Stimulated activated CD4-positive, alpha-beta T cell treated with anti-CD3 and anti-CD28 coated beads, Interleukin-1b, Interleukin-23, amount 100 ng/mL, for 24 hours (primary cell): ENCODE data around the gene KPNA3.
"Not testable (repeated sequence)": the region's sequence is repeated elsewhere in the genome, so short reads cannot be mapped to it uniquely, and the experiment has no call there.

Source experiments
- DNase-seq, 4 experiments: peaks; one replicate each; pipeline ENCODE4 v3.0.0-alpha.2; 2020; ENCODE audit warnings: low read depth in 4 of 4, low spot score in 1 of 4

The KPNA3 gene

DNA sequence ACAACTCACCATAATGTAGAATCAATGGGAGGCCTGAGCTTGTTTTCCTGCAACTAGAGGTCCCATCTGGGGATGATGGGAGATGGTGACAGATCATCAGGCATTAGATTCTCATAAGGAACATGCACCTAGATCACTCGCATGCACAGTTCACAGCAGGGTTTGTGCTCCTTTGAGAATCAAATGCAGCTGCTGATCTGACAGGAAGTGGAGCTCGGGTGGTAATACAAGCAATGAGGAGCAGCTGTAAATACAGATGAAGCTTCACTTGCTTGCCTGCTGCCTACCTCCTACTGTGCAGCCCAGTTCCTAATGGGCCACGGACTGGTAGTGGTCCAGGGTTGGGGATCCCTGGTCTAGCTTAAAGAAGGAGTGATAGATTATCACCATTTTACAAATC, 33.0 kb downstream of the KPNA3 start:
- DNase-seq, result no peak

DNA sequence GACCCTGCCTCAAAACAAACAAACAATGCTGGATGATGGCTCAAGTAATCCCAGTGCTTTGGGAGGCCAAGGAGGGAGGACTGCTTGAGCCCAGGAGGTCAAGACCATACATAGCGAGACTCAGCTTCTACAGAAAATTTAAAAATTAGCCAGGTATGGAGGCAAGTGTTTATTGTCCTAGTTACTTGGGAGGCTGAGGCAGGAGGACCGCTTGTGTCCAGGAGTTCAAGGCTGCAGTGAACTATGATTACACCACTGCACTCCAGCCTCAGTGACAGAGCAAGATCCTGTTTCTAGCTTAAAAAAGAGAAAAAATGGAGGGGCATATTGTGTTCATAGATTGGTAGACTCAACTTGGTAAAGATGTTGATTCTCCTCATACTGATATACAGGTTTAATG, 36.2 kb downstream of the KPNA3 start:
- no peak for DNase-seq

DNA sequence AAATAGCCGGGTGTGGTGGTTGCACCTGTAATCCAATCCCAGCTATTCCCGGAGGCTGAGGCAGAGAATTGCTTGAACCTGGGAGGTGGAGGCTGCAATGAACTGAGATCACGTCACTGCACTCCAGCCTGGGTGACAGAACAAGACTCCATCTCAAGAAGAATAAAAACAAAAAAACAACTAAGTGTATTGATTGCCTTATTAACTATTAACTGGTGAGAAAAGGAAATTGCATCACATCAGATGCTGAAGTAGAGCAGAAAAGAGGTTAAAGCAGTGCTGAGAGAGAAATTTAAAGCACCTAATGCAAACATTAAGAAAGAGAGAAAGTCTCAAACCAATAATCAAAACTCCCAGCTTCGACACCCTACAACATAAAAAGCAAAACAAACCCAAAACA, 38.3 kb downstream of the KPNA3 start:
- no peak for DNase-seq

DNA sequence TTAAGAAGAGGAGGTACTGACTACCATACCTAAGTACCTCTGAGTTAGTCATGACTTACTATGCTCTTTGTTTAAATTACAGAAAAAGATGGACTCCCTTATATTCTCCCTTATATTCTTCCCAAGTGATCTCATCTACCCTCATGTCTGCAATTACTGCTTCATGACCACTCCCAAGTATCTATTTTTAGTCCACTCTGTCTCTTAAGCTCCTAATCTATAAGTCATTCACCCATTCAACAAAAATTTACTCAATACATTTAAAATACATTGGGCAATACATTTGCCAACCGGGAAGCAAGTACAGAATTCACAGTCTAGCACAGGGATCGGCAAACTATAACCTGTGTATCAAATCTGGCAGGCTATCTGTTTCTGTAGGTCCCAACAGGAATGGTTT, 42.6 kb downstream of the KPNA3 start:
- DNase-seq, result no peak

DNA sequence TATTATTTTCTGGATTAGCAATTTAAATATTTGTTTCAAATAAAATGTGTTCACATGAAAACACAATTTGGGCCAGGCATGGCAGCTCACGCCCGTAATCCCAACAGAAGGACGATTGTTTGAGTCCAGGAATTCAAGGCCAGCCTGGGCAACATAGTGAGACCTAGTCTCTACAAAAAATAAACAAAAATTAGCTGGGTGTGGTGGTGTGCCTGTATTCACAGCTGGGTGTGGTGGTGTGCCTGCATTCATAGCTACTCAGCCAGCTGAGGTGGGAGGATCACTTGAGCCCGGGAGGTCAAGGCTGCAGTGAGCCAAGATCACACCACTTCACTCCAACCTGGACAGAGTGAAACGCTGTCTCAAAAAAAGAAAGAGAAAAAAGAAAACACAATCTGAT, 46.4 kb downstream of the KPNA3 start:
- no peak for DNase-seq

DNA sequence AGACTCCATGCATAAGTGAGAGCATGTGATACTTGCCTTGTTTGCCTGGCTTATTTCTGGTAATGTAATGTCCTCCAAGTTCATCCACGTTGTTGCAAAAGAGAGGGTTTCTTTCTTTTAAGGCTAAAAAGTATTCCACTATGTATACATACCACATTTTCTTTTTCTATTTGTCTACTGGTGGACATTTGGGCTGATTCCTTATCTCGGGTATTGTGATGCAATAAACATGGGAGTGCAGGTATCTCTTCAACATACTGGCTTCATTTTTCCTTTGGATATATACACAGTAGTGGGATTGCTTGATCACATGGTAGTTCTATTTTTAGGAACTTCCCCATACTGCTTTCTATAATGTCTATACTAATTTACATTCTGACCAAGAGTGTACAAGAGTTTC, 51.6 kb downstream of the KPNA3 start:
- DNase-seq, result no peak

DNA sequence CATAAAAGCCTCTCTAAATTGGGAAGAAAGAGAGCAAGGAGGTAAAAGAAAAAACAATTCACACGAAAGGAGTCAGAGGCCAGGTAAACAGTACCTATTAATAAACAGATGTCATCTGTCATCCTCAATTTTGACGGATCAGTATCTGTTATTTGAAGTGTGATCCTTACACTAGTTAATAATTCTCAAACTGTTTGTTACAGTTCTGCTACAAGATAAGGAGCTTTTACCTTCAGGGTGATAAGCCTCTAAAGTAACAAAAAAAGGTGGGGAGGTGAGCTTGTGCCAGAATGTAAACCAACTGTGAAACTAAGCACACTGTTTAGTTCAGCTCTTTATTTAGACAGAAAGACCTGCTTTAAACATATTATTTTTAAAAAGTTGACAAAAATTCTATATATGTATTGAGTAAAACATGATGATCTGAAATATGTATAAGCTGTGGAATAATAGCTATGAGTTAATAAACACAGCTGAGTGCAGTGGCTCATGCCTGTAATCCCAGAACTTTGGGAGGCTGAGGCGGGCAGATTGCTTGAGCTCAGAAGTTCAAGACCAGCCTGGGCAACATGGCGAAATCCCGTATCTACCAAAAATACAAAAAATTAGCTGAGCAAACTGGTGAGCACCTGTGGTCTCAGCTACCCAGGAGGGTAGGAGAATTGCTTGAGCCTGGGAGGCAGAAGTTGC, 52.8 kb downstream of the KPNA3 start:
- DNase-seq, result no peak

DNA sequence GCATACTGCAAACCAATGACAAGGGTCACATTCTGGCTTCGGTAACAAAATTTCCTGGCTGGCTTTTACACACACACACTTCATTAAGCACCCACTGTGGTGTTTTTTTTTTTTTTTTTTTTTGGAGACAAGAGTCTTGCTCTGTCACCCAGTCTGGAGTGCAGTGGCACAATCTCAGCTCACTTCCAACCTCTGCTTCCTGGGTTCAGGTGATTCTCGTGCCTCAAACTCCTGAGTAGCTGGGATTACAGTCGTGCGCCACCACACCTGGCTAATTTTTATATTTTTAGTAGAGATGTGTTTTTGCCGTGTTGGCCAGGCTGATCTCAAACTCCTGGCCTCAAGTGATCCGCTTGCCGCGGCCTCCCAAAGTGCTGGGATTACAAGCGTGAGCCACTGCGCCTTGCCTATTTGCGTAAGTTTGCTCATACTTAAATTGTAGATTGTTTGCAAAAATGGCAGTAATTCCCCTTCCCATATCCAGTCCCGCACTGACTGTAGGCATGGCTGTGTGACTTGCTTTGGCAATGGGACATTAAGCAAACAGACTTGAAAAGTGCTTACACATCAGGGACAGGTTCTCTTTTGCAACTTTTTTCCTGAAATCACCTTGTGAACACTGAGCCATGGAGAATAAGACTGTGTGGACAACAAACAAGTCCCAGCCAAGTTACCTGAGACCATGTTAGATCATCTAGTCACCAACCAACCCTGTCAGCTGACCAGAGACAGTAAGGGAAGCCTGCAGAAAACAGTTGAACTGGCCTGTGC, 59.1 kb downstream of the KPNA3 start:
- no peak for DNase-seq

DNA sequence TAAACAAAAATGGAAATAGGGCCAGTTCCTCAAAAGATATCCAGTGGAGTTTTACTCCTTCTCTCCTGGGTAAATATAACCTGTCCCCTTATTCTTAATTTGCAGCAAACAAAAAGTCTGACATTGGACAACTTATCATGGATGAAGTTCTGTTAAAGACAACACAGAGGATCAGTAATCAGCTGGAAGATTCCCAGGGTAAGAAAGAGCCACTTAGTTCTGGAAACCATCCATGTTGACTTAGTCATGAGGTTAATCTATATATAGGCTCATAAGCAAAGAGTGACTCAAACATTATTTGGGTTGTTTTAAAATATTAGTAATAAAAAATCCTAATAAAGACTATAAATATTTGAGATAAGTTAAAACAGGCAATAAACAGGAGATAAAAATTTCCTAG, 60.7 kb downstream of the KPNA3 start:
- no peak for DNase-seq

DNA sequence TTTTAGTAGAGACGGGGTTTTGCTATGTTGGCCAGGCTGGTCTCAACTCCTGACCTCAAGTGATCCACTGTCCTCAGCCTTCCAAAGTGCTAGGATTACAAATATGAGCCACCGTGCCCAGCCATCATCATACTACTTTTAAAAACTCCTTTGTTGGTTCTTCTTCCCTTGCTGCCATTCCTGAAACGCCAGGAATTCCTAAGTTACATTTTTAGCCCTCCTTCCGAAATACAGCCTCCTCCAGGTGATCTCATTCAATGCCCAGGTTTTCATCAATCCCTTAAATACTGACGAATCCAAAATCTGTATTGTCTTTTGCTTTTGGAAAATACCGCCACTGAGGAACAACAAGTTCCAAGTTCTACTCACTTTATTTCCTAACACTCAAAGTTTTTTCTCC, 75.9 kb downstream of the KPNA3 start:
- DNase-seq, result no peak

DNA sequence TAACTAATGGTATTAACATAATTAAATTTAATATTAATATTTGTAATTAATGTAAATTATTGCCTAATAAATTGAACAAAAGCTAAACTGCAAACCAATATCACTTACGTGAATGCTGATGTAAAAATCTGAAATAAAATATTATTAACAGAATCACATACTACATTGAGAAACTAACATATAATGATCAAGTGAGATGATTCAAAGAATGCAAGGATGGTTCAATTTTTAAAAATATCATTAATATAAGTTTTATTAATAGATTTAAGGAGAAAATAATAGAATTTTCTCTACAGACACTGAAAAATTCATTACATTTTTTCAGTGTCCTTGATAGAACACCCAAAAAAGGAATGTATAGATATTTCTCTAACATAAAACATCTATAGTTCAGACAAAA, 77.7 kb downstream of the KPNA3 start:
- DNase-seq, result no peak

DNA sequence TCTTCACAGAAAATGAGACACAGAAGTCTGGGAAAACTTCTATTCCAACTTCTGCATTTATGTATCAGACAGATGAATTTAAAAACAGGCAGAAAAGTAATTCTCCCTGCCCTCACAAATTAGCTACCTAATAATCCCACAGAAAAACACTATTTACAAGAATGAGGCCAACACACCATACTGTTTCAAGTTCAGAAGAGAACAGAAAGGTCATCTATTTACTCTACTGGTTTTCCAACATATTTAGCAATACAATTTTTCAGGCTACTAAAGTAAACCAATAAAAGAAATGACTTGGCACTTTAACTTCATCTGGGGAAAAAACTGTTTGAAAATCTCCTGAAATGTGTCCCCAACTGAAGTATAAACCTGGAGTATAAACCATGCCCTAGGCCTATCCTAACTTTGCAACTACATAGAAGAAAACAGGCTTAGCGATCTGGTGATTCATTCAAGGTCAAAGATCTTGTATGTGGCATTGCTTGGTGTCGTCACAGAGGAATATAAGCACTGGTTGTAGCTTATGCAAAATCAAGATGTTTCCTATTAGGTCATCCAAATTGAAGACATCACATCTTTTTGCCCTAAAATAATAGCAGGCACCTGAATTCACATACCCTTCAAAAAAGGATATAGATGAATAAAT, 81.1 kb downstream of the KPNA3 start:
- no peak for DNase-seq

DNA sequence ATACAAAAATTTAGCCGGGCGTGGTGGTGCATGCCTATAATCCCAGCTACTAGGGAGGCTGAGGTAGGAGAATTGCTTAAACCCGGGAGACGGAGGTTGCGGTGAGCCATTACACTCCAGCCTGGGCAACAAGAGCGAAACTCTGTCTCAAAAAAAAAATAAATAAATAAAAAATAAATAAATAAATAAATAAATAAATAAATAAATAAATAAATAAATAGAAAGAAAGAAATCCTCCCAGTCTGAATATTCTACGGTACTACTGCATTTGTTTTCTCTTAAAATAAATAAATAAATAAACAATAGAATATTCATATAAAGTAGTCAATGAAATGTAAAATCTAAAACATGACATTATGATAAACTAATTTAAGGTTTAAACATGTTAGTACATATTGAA, 88.2 kb downstream of the KPNA3 start:
- DNase-seq, result not testable (repeated sequence)

DNA sequence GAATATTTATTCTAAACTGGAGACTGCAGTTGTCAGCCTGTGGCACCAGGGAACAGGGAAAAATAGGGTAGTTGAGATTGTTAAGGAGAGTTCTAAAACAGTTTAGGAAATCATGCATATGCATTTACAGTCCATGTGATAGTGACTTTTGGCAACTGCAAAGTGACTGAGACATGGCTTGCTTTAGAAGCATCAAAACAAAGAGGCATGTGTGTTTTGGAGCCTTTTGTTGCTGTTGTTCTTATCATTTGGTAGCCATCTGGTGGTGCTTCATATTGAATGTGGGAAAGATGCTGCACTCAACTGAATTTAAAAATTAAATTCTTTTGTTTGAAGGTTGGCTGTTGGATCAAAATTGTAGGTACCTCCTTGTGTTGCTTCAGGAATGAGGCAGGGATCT, 91.0 kb downstream of the KPNA3 start:
- DNase-seq, result no peak

DNA sequence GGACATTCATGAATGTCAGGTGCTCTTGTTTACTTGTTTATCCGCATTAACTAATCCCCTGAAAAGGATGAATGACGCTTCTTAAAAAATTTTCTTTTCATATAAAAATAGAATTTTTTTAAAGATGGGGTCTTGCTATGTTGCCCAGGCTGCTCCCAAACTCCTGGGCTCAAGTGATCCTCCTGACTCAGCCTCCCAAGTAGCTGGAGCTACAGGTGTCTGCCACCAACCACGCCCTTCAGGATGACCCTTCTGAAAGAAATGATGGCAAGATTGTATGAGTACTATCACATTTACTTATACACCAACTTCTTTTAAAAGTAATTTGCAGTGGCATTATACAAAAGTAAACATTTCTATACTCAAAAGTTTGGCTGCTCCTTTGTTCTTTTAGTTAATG, 95.0 kb downstream of the KPNA3 start:
- DNase-seq, result no peak

DNA sequence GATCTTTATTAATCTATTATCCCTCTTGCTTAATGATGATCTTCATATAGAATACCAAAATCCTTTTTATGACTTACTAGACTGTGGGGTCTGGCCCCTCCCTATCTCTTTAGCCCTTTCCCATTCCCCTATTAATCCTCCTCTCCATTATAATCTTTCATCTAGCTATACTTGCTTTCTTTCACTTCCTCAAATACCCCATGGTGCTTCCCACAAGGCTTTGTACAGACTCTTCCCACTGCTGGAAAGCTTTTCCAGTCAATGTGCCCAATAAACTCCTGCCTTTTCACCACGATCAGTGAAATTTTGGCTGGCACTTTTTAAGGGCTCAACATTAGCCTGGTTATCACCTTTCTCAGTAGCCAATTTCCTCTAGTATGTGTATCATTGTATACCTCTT, 98.0 kb downstream of the KPNA3 start:
- DNase-seq, result no peak

DNA sequence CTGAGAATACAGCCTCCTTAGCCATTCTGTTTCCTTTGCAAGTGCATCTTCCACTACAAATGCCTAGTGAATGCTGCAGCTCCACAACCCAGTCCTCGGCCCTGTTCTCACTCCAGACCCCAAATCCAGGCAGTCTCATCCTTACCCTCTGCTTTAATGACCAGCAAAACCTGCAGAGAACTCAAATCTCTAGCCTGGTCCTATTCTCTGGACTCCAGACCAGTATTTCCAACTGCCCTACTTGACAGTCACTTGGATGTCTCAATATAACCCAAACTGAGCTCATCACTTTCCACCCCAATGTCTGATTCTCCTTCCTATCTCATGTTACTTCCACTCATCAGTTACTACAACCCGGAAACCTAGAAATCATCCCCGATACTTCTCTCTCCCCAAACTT, 98.6 kb downstream of the KPNA3 start:
- DNase-seq, result no peak

DNA sequence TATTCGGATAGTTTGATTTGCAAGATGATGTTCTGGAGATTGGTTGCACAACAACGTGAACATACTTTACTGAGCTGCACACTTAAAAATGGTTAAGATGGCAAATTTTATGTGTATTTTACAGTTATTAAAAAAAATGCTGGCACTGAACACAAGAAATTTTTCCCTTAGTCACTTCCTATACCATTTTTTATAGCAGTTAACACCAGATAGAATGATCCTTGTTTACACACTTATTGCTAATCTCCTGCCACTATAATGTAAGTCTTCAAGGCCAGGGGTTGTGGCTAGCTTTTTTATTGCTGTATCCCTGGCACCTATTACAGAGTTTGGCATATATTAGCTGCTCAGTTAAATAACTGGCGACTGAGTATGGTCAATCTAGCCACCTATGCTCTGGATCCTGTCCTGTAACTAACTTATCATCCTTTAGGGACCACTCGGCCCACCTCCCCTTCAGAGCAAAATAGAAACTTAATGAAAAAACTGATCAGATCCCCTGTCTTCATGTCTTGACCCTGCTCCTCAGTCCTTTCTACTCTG, 99.2 kb downstream of the KPNA3 start:
- DNase-seq, result no peak

DNA sequence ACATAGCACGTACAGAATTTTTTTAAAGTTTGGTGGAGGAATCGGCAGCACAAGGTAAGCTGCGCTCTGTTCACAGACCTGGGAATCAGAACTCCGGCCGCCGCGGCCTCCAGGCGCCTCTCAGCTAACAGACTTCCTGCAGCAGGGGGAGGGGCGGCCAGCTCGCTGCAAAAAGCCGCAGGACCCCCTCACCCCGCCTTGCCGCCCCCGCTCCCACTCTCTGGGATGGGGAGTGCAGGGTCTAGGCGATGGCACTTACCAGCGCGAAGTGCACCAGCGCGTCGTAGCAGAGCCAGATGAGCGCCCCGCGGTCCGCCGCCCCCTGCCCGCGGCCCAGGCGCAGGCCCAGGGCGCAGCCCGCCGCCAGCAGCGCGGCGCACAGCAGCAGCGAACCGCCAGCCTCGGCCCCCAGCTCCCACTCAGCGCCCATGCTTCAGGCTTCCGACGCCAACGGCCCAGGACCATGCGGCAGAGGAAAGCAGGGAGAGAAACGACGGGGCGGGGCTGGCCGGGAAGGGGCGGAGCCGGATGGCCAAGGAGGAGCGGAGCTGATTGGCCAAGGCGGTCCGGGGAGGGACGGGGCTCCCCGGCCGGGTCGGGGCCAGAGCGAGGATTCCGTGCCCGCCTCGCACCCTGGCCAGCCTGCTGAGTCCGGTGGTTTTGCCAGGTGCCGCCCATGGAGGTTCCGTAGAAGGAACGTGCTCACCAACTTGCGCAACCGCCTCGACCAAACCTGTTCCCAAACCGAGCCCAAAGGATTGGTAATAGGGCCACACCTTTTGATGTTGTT, 101.3 kb downstream of the KPNA3 start, which contains the start of gene EBPL:
Gene EBPL (minus strand): TSS at position 492 of the 790 bp plus-strand sequence. CDS start 62 bp downstream, at position 430.
- DNase-seq, result peak; percentile 74 to 91 (median 84)

DNA sequence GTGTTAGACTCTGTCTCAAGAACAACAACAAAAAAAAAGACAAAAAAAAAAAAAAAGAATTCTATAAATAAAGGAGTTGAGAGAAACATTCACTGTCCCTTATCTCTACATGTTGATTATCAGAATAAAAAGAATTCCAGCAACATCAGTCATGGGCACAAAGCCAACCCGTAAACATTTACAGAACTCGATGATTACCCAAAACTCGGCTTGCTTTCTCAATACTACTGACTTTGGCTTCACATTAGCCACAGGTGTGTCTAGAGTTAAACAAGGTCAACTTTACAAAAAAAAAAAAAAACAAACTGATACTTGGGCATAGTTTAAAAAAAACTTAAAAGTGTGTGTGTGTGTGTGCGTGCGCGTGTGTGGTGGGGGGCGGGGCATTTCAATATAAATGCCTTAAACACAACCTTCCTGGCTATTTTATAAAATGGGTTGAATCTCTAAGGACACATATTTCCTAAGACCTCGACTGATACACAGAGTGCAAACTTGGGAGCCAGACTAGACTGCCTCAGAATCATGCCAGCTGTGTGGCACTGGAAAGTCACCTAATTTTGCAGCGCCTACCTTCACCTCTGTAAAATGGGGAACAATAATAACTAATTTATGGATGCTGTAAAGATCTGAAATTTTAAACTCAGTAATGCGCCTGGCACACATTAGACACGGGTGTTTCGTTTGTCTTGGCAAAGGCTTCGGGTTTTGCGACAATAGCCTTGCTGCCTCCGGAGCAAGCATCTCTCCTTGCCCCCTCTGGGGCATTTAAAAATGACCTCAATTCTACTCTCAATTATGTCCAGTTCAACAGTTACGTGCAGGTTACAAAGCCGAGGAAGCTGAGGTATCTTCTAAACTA, 102.1 kb downstream of the KPNA3 start:
- no peak for DNase-seq
